B cell (primary cell): Measurements from ENCODE around the gene CLECL1. TPM values are rescaled to one million over a fixed set of nuclear protein-coding genes. Genes with fewer than 3 reads are reported as not detected.

ENCODE experiments used
- ATAC-seq: fragments of 200-7000 bp; cut with Tn5 transposase; one replicate; pipeline ENCODE4 v1.10.0; 2021; ENCODE audit warnings: low read depth, mild to moderate bottlenecking, moderate number of reproducible peaks, moderate library complexity
- CTCF ChIA-PET: fragments of 350-600 bp; sonication (Branson Sonifier 250); formaldehyde crosslinking; loops from one replicate; lab custom pipeline; 2021; ENCODE audit warnings: antibody characterized with exemption, inconsistent platforms; lab: Charles Lee
- POLR2A ChIA-PET: fragments of 350-600 bp; sonication (Branson Sonifier 250); formaldehyde crosslinking; loops from one replicate; lab custom pipeline; 2021; ENCODE audit warnings: antibody characterized with exemption; lab: Charles Lee
- DNase-seq: peaks from one replicate; pipeline ENCODE4 v3.0.0; 2013
- H2AFZ ChIP-seq: 2 replicates; pipeline ENCODE4 v1.6.1; 2012; ENCODE audit warnings: mild to moderate bottlenecking, low read depth, low read length; ENCODE audit not compliant: insufficient read depth, poor library complexity, severe bottlenecking
- H3K27ac ChIP-seq, 2 donors: 1 replicate in 1 of 2; 2 replicates in 1 of 2; pipeline ENCODE4 v1.5.1; 2012 to 2013; ENCODE audit warnings: low read length in 2 of 2, mild to moderate bottlenecking in 2 of 2, moderate library complexity in 1 of 2
- H3K27me3 ChIP-seq, 4 experiments: fragments of 200-600 bp in 1 of 4; sonication (generic) in 1 of 4; replicated peaks in 1 of 4; 1 replicate in 2 of 4; 2 replicates in 2 of 4; pipeline versions ENCODE4 v1.6.1 to v1.7.0; 2013 to 2016; ENCODE audit warnings: low read length in 3 of 4, mild to moderate bottlenecking in 2 of 4, mixed read lengths in 1 of 4, moderate library complexity in 1 of 4; ENCODE audit not compliant: insufficient read depth in 4 of 4, control insufficient read depth in 3 of 4; ENCODE audit errors: control extremely low read depth in 1 of 4
- H3K36me3 ChIP-seq, 2 experiments: replicated peaks in 1 of 2; 1 replicate in 1 of 2; 2 replicates in 1 of 2; pipeline versions ENCODE4 v1.6.1 to v1.7.1; 2013; ENCODE audit warnings: low read length in 1 of 2; ENCODE audit not compliant: insufficient read depth in 2 of 2, control insufficient read depth in 1 of 2; ENCODE audit errors: control extremely low read depth in 1 of 2, extremely low read depth in 1 of 2
- H3K4me1 ChIP-seq, 2 donors: fragments of 200-600 bp in 1 of 2; sonication (generic) in 1 of 2; 1 replicate in 1 of 2; 2 replicates in 1 of 2; pipeline versions ENCODE4 v1.5.1 to v1.6.1; 2013 to 2017; ENCODE audit warnings: low read length in 2 of 2; ENCODE audit not compliant: control insufficient read depth in 2 of 2, insufficient read depth in 2 of 2
- H3K4me2 ChIP-seq: replicated peaks from 2 replicates; pipeline ENCODE3; 2012; ENCODE audit warnings: mild to moderate bottlenecking, low read depth, low read length; ENCODE audit not compliant: poor library complexity, severe bottlenecking
- H3K4me3 ChIP-seq, 5 experiments: fragments of 200-600 bp in 1 of 5; sonication (generic) in 1 of 5; 1 replicate in 3 of 5; 2 replicates in 2 of 5; pipeline versions ENCODE4 v1.5.1 to v1.7.0; 2011 to 2016; ENCODE audit warnings: low read length in 4 of 5, mild to moderate bottlenecking in 4 of 5, low read depth in 2 of 5, control low read depth in 1 of 5, moderate library complexity in 1 of 5; ENCODE audit not compliant: insufficient read depth in 1 of 5; ENCODE audit errors: control extremely low read depth in 1 of 5, extremely low read depth in 1 of 5
- H3K79me2 ChIP-seq: fragments of 200-600 bp; sonication (generic); one replicate; pipeline ENCODE4 v1.6.0; 2016; ENCODE audit warnings: low read length; ENCODE audit not compliant: control insufficient read depth, insufficient read depth
- H3K9ac ChIP-seq: fragments of 200-600 bp; sonication (generic); 2 replicates; pipeline ENCODE4 v1.6.1; 2017; ENCODE audit warnings: mild to moderate bottlenecking, low read length, moderate library complexity
- H3K9me3 ChIP-seq, 3 donors: one replicate each; pipeline versions ENCODE4 v1.6.1 to v1.7.1; 2013; ENCODE audit warnings: low read length in 2 of 3; ENCODE audit not compliant: control insufficient read depth in 2 of 3, insufficient read depth in 1 of 3; ENCODE audit errors: control extremely low read depth in 1 of 3
- H4K20me1 ChIP-seq: 2 replicates; pipeline ENCODE4 v1.6.0; 2012; ENCODE audit warnings: mild to moderate bottlenecking, low read length; ENCODE audit not compliant: insufficient read depth, control insufficient read depth, poor library complexity, severe bottlenecking
- H3K27ac Mint-ChIP-seq: one replicate; pipeline ENCODE4 v1.8.0; 2021; ENCODE audit warnings: mixed read lengths
- H3K27me3 Mint-ChIP-seq: one replicate; pipeline ENCODE4 v1.8.0; 2021; ENCODE audit warnings: mixed read lengths
- H3K4me1 Mint-ChIP-seq: one replicate; pipeline ENCODE4 v1.8.0; 2021; ENCODE audit warnings: mixed read lengths
- H3K4me3 Mint-ChIP-seq: one replicate; pipeline ENCODE4 v1.8.0; 2021; ENCODE audit warnings: mixed read lengths
- H3K9me3 Mint-ChIP-seq: one replicate; pipeline ENCODE4 v1.8.0; 2022; ENCODE audit warnings: mixed read lengths; ENCODE audit not compliant: insufficient read depth
- EZH2 ChIP-seq: IDR thresholded peaks from 2 replicates; pipeline ENCODE4 v1.6.1; 2012; ENCODE audit warnings: borderline replicate concordance, low read depth, mild to moderate bottlenecking, moderate library complexity, low read length; ENCODE audit not compliant: insufficient read depth, poor library complexity, severe bottlenecking
- WGBS: methylation state at CpG from one replicate; pipeline ENCODE4 v1.1.5; 2013; ENCODE audit warnings: missing lambda C conversion rate; ENCODE audit not compliant: insufficient coverage; 5-methylcytosine and 5-hydroxymethylcytosine counted together
- intact Hi-C: fragments of 100-400 bp; cut with micrococcal nuclease; formaldehyde crosslinking; loops from one replicate; pipeline ENCODE4 v1.10.0; 2022
- polyA plus RNA-seq: library from polyadenylated mRNA; depleted of rRNA; stranded (reverse); fragments of >200 nt; gene quantifications from 2 replicates; pipeline ENCODE4 v1.2.3, GENCODE V29; 2012
- total RNA-seq, 2 donors: library from RNA; stranded (reverse); fragments of 120-200 nt in 1 of 2; gene quantifications; 1 replicate in 1 of 2; 2 replicates in 1 of 2; pipeline versions ENCODE4 v1.2.3 to v1.2.4, GENCODE V29; 2013 to 2022
- TF ChIP-seq, protein P1 (sequence below): fragments of 200-600 bp; IDR thresholded peaks from one replicate; pipeline ENCODE4 v1.8.0; 2022; ENCODE audit warnings: antibody characterized with exemption, mild to moderate bottlenecking

The CLECL1 gene
- total and polyA plus RNA-seq, 2 donors (not counting 1 experiment from before 2014, with no cell fraction given) = 30.7 to 51.4 TPM

DNA sequence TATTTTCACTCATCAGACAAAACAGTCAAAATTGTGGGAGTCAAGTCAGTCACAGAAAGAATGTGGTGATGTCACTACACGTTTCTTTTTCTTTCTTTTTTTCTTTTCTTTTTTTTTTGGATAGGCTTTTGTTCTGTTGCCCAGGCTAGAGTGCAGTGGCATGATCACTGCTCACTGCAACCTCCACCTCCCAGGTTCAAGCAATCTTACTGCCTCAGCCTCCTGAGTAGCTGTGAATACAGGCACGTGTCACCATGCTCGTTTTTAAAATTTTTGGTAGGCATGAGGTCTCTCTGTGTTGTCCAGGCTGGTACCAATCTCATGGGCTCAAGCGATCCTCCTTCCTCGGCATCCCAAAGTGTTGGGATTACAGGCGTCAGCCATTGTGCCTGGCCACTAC is 2.3 kb downstream of the CLECL1 start:
- Histone ChIP-seq H3K9ac (peak overlapping the region; percentile 82), H3K4me1 (peaks cover 38 to 57% of the 10 kb centered on the region in 2 donors), H4K20me1 (no peaks in the 10 kb centered on the region), H3K4me3 (peak overlapping the region in 4 of 5 experiments; percentile 35 to 74 (median 52)), H3K36me3 (no peaks in the 10 kb centered on the region), H3K27me3 (no peaks in the 10 kb centered on the region), H3K4me2 (peak overlapping the region; percentile 75), H3K27ac (peak overlapping the region; percentile 83 to 94), H3K79me2 (peaks cover 63% of the 10 kb centered on the region), H2AFZ (no peak overlapping the region), H3K9me3 (peaks cover 0 to 3% (median 0%) of the 10 kb centered on the region in 3 donors)
- DNase-seq (no peak), ATAC-seq (no peak)
- no peak for TF ChIP-seq EZH2
- TF ChIP-seq, protein P1, sequence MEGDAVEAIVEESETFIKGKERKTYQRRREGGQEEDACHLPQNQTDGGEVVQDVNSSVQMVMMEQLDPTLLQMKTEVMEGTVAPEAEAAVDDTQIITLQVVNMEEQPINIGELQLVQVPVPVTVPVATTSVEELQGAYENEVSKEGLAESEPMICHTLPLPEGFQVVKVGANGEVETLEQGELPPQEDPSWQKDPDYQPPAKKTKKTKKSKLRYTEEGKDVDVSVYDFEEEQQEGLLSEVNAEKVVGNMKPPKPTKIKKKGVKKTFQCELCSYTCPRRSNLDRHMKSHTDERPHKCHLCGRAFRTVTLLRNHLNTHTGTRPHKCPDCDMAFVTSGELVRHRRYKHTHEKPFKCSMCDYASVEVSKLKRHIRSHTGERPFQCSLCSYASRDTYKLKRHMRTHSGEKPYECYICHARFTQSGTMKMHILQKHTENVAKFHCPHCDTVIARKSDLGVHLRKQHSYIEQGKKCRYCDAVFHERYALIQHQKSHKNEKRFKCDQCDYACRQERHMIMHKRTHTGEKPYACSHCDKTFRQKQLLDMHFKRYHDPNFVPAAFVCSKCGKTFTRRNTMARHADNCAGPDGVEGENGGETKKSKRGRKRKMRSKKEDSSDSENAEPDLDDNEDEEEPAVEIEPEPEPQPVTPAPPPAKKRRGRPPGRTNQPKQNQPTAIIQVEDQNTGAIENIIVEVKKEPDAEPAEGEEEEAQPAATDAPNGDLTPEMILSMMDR = no peak
- ChIA-PET POLR2A (interaction anchor here (1.0 to 3.6 kb wide), 5 partner anchors 8 to 83 kb away, joined by 3 to 20 read pairs (median 7); no protein-coding TSS in a partner anchor), CTCF (interaction anchor here (1.0 to 5.3 kb wide), 18 partner anchors 9 to 97 kb away, joined by 3 to 40 read pairs (median 4); partner anchors contain the start of genes CD69 and CLEC2D)
- Mint-ChIP-seq H3K27ac (peak overlapping the region; percentile 95), H3K4me3 (peak overlapping the region; percentile 92), H3K9me3 (no peaks in the 10 kb centered on the region), H3K27me3 (no peaks in the 10 kb centered on the region), H3K4me1 (peaks cover 68% of the 10 kb centered on the region)
- 71% methylated on average over 2 of the region's 6 CpGs for WGBS
- intact Hi-C loops = loop anchor here (2.0 kb wide), 1 partner anchor 62 kb away; the partner anchor contains the start of gene CLEC2D

DNA sequence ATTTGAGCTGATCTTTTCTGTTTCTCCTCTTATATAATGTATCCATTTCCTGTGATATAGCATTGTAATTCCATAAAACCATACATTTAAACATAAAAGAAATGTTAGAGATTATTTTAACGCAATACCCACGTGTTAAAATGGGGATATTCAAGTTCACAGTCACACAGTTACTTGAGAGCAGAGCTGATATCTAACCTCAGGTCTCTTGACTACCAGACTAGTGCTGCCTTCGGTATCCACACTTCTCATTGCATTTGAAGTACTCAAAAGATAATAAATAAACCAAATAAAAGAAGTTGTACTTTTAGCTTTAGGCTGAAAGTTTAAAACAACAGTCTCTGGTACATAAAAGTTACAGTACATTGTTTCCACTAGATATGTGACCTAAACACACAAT is 2.9 kb downstream of the CLECL1 start:
- no peaks in the 10 kb centered on the region for H3K27me3 ChIP-seq
- H3K4me3 Mint-ChIP-seq = peak overlapping the region; percentile 79
- H3K27ac ChIP-seq = peak overlapping the region; percentile 83 to 94
- peaks cover 0 to 2% (median 0%) of the 10 kb centered on the region in 3 donors for H3K9me3 ChIP-seq
- H3K36me3 ChIP-seq = no peaks in the 10 kb centered on the region
- peak overlapping the region; percentile 75 for H3K4me2 ChIP-seq
- CTCF ChIA-PET = interaction anchor here (0.7 to 5.3 kb wide), 19 partner anchors 8 to 95 kb away, joined by 3 to 40 read pairs (median 4); partner anchors contain the start of genes CD69 and CLEC2D
- peak overlapping the region; percentile 82 for H3K9ac ChIP-seq
- no peak for DNase-seq
- H3K4me3 ChIP-seq = peak overlapping the region in 3 of 5 experiments; percentile 1 to 74 (median 39)
- H3K27ac Mint-ChIP-seq = peak overlapping the region; percentile 89
- no peaks in the 10 kb centered on the region for H3K27me3 Mint-ChIP-seq
- H4K20me1 ChIP-seq = no peaks in the 10 kb centered on the region
- peaks cover 36 to 57% of the 10 kb centered on the region in 2 donors for H3K4me1 ChIP-seq
- POLR2A ChIA-PET = interaction anchor here (1.0 to 3.6 kb wide), 6 partner anchors 8 to 83 kb away, joined by 3 to 20 read pairs (median 6); no protein-coding TSS in a partner anchor
- TF ChIP-seq EZH2 = no peak
- TF ChIP-seq, protein P1 = no peak
- intact Hi-C loops = loop anchor here (2.0 kb wide), 1 partner anchor 61 kb away; the partner anchor contains the start of gene CLEC2D
- peaks cover 67% of the 10 kb centered on the region for H3K79me2 ChIP-seq
- peaks cover 70% of the 10 kb centered on the region for H3K4me1 Mint-ChIP-seq
- ATAC-seq = no peak
- H2AFZ ChIP-seq = peak overlapping the region; percentile 27
- H3K9me3 Mint-ChIP-seq = no peaks in the 10 kb centered on the region
- 60% methylated on average over 2 of the region's 3 CpGs for WGBS
